Neural cell (in vitro differentiated cells): ENCODE measurements around the gene CLOCK.

Experiments used
- CTCF ChIP-seq: fragments of 450-650 bp; IDR thresholded peaks from 2 replicates; pipeline ENCODE4 v1.5.1; 2014; ENCODE audit warnings: antibody characterized with exemption, mild to moderate bottlenecking, moderate library complexity; ENCODE audit not compliant: poor library complexity, severe bottlenecking
- EP300 ChIP-seq: fragments of 450-650 bp; conservative IDR thresholded peaks from 2 replicates; pipeline ENCODE4 v1.6.1; 2014; ENCODE audit warnings: antibody characterized with exemption, mild to moderate bottlenecking, moderate library complexity; ENCODE audit not compliant: poor library complexity, severe bottlenecking
- EZH2 ChIP-seq: fragments of 200-600, 300-800 bp; shearing (Covaris generic), sonication (generic); IDR thresholded peaks from 2 replicates; pipeline ENCODE4 v1.6.1; 2014; ENCODE audit warnings: antibody characterized with exemption, low read length, borderline replicate concordance, mild to moderate bottlenecking; ENCODE audit not compliant: insufficient read depth, poor library complexity, severe bottlenecking
- POLR2AphosphoS5 ChIP-seq: IDR thresholded peaks from 2 replicates; pipeline ENCODE4 v1.6.1; 2012
- RAD21 ChIP-seq: fragments of 450-650 bp; conservative IDR thresholded peaks from 2 replicates; pipeline ENCODE4 v1.6.1; 2014; ENCODE audit warnings: antibody characterized with exemption, mild to moderate bottlenecking, moderate library complexity
- SMC3 ChIP-seq: fragments of 450-650 bp; conservative IDR thresholded peaks from 2 replicates; pipeline ENCODE4 v1.6.1; 2014; ENCODE audit warnings: antibody characterized with exemption, mild to moderate bottlenecking, moderate library complexity; ENCODE audit not compliant: poor library complexity
- TAF1 ChIP-seq: IDR thresholded peaks from 2 replicates; pipeline ENCODE4 v1.6.1; 2012; ENCODE audit warnings: low read depth
- TF ChIP-seq, protein P1 (sequence below): IDR thresholded peaks from 2 replicates; pipeline ENCODE4 v1.6.1; 2012; ENCODE audit warnings: borderline replicate concordance

DNA sequence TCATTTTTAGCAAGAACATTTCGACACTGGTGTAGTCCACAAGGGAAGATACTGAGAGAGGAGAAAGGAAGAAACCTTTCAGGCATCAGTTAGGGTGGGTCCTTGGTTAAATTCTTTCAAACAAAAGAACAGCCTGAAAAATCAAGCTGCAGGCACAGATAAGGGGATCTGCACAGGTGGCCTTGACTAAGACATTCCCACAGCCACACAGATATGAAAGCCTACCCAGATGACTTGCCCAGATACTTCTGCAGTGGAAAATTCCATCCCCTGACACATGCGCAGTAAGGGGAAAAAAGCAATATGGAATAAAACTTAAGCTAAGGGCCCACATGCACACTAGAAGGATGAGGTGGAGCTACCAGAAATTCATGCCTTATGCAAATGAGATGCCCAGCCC lies 159.9 kb downstream of the CLOCK start:
- TF ChIP-seq CTCF (no peak), POLR2AphosphoS5 (no peak), TAF1 (no peak), EZH2 (no peak), EP300 (no peak), RAD21 (no peak), SMC3 (no peak)
- TF ChIP-seq, protein P1, sequence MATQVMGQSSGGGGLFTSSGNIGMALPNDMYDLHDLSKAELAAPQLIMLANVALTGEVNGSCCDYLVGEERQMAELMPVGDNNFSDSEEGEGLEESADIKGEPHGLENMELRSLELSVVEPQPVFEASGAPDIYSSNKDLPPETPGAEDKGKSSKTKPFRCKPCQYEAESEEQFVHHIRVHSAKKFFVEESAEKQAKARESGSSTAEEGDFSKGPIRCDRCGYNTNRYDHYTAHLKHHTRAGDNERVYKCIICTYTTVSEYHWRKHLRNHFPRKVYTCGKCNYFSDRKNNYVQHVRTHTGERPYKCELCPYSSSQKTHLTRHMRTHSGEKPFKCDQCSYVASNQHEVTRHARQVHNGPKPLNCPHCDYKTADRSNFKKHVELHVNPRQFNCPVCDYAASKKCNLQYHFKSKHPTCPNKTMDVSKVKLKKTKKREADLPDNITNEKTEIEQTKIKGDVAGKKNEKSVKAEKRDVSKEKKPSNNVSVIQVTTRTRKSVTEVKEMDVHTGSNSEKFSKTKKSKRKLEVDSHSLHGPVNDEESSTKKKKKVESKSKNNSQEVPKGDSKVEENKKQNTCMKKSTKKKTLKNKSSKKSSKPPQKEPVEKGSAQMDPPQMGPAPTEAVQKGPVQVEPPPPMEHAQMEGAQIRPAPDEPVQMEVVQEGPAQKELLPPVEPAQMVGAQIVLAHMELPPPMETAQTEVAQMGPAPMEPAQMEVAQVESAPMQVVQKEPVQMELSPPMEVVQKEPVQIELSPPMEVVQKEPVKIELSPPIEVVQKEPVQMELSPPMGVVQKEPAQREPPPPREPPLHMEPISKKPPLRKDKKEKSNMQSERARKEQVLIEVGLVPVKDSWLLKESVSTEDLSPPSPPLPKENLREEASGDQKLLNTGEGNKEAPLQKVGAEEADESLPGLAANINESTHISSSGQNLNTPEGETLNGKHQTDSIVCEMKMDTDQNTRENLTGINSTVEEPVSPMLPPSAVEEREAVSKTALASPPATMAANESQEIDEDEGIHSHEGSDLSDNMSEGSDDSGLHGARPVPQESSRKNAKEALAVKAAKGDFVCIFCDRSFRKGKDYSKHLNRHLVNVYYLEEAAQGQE, result no peak
